22Rv1 (cell line): ENCODE data around the gene RNF44.

Source experiments
- ZFX ChIP-seq: fragments of 450-650 bp; IDR thresholded peaks from 2 replicates; pipeline ENCODE4 v1.6.1; 2017; ENCODE audit warnings: antibody characterized with exemption, borderline replicate concordance
- TF ChIP-seq, protein P1 (sequence below): fragments of 450-650 bp; IDR thresholded peaks from 2 replicates; pipeline ENCODE4 v1.5.1; 2017; ENCODE audit warnings: mild to moderate bottlenecking

DNA sequence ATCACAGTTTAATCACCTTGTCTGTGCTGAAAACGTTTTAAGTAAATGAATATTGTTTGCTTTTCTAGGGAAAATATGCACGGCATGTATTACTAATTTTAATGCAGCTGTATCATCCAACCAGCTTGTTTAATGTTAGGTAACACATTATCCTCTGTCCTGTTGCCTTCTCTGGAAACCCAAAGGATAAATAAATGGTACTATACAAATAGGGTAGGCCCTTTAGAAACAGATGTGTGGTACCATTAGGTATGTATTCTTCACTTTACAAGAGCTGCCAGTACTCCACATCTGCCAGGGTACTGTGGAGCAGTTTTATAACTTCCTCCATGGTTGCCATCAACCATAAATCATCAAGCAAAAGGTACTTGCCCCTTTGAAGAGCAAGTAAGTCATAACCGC, 46.1 kb downstream of the RNF44 start:
- TF ChIP-seq, protein P1, sequence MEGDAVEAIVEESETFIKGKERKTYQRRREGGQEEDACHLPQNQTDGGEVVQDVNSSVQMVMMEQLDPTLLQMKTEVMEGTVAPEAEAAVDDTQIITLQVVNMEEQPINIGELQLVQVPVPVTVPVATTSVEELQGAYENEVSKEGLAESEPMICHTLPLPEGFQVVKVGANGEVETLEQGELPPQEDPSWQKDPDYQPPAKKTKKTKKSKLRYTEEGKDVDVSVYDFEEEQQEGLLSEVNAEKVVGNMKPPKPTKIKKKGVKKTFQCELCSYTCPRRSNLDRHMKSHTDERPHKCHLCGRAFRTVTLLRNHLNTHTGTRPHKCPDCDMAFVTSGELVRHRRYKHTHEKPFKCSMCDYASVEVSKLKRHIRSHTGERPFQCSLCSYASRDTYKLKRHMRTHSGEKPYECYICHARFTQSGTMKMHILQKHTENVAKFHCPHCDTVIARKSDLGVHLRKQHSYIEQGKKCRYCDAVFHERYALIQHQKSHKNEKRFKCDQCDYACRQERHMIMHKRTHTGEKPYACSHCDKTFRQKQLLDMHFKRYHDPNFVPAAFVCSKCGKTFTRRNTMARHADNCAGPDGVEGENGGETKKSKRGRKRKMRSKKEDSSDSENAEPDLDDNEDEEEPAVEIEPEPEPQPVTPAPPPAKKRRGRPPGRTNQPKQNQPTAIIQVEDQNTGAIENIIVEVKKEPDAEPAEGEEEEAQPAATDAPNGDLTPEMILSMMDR = no peak
- TF ChIP-seq ZFX = no peak
